HUDEP-2 (cell line): Measurements from ENCODE around the gene DRD4.

ENCODE experiments used
- DNase-seq, 76 experiments: peaks; one replicate each; lab custom pipeline; 2025; ENCODE audit not compliant: unreplicated experiment in 76 of 76; lab: John Stamatoyannopoulos, UW

Gene DRD4

GRCh38 chr11:620935-621814 is 15.9 kb upstream of the DRD4 start:
- DNase-seq, result no peak

- DNase-seq, result no peak
Measured at GRCh38 chr11:621838-622237, 15.2 kb upstream of the DRD4 start.

GRCh38 chr11:623349-623869 is 13.7 kb upstream of the DRD4 start:
- DNase-seq, result no peak

- DNase-seq, result peak in 43 of 76 experiments; percentile 8 to 69 (median 38)
Measured at GRCh38 chr11:623999-624704, 12.9 kb upstream of the DRD4 start.

GRCh38 chr11:624705-625635 is 12.1 kb upstream of the DRD4 start, which contains the start of gene CDHR5:
TSS of gene CDHR5 (minus strand) at chr11:624955. CDS start at chr11:624902, 53 bp downstream.
- no peak for DNase-seq

GRCh38 chr11:625636-626268 is 11.3 kb upstream of the DRD4 start:
- DNase-seq, result no peak

GRCh38 chr11:626475-627307 is 10.4 kb upstream of the DRD4 start, which contains the start of gene SCT:
TSS of gene SCT (minus strand) at chr11:627181. CDS start at chr11:627143, 38 bp downstream.
- no peak for DNase-seq

- DNase-seq, result no peak
Measured at GRCh38 chr11:627308-627576, 9.8 kb upstream of the DRD4 start.

- no peak for DNase-seq
Measured at GRCh38 chr11:628056-628455, 9.0 kb upstream of the DRD4 start.

- no peak for DNase-seq
Measured at GRCh38 chr11:629237-629583, 7.9 kb upstream of the DRD4 start.

GRCh38 chr11:630871-631270 is 6.2 kb upstream of the DRD4 start:
- DNase-seq, result no peak

- no peak for DNase-seq
Measured at GRCh38 chr11:635945-636510, 1.0 kb upstream of the DRD4 start.

- no peak for DNase-seq
Measured at GRCh38 chr11:637333-637592, 194 bp downstream of the DRD4 start.

GRCh38 chr11:637593-638521 is 788 bp downstream of the DRD4 start:
- no peak for DNase-seq

- DNase-seq, result no peak
Measured at GRCh38 chr11:638631-639331, 1.7 kb downstream of the DRD4 start.

GRCh38 chr11:639332-639955 is 2.4 kb downstream of the DRD4 start:
- DNase-seq, result no peak

- no peak for DNase-seq
Measured at GRCh38 chr11:640021-640706, 3.1 kb downstream of the DRD4 start.
